ENCODE measurements around the gene SEC24C. TPM values are rescaled to one million over a fixed set of nuclear protein-coding genes. Genes with fewer than 3 reads are reported as not detected.

The SEC24C gene
- total RNA-seq, 5 donors from 2014 or later (not counting 1 experiment from before 2014, with no cell fraction given): 77.7 to 107 (median 92.2) TPM

DNA sequence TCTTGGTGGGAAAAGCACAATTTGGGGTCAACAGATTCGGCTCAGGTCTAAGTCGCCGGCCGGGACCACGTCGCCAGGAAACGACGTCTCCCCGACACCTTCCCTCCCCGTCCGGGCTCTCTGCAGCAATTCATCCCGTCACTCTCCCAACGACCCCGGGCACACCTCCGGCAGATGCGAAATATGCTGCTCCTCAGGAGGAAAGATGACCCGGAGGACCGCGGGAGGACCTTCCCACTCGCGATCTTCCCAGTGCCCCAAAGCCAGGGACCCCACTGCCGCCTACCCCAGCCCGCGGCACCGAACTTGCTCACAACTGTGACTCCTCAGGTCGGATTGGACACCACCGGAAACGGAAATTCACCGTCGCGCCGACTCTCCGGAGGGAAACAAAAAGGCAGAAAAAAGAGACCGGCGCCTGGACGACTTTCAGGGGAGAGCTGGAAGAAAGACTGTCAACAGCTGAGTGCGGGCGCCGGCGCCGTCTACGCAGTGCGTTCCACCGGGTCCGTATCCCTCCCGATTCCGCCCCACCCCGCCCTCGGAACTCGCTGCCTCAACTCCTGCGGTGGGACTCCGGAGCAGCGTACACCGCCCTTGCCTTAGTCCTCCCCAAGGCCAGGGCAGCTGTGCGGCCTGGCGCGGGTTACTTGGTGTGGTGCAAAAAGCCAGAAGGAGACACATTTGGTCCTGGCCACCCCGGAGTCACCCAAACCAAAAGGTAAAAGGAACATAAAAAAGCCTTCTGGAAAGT is 13.8 kb upstream of the SEC24C start:
- Histone ChIP-seq H3K9me3 (no peaks in the 10 kb centered on the region), H3K27me3 (replicated peaks in 1 of 2; ENCODE audit: control insufficient read depth in 2 of 2, extremely low read depth in 1 of 2, insufficient read depth in 2 of 2, low read length in 1 of 2) (no peaks in the 10 kb centered on the region), H3K4me1 (ENCODE audit: control insufficient read depth in 1 of 2, extremely low read depth in 1 of 2, insufficient read depth in 2 of 2, low read length in 2 of 2) (peaks cover 4 to 29% of the 10 kb centered on the region in 2 experiments), H3K36me3 (ENCODE audit: control insufficient read depth in 2 of 2, extremely low read depth in 1 of 2, insufficient read depth in 1 of 2, low read length in 1 of 2) (peaks cover 11 to 41% of the 10 kb centered on the region in 2 donors), H3K27ac (ENCODE audit: low read length) (peak overlapping the region; percentile 78), H3K4me3 (ENCODE audit: control insufficient read depth in 1 of 2, extremely low read depth in 1 of 2, low read length in 1 of 2) (peak overlapping the region; percentile 75 to 91)
- peak overlapping the region; percentile 96 to 98 for H3K27ac Mint-ChIP-seq
- no peaks in the 10 kb centered on the region for H3K9me3 Mint-ChIP-seq
- POLR2A ChIA-PET: interaction anchor here (0.5 to 2.2 kb wide), 8 partner anchors 13 to 1482 kb away, joined by 3 to 14 read pairs (median 3); partner anchors contain the start of gene SEC24C (in 1 of the 2)
- 0% methylated on average over 58 of the region's 58 CpGs for WGBS (ENCODE audit: insufficient coverage)
- CTCF ChIA-PET: interaction anchor here in 1 of 2 donors (0.8 to 2.7 kb wide), 3 partner anchors 14 to 56 kb away, joined by 3 to 12 read pairs (median 3); partner anchors contain the start of gene SEC24C
- H3K4me1 Mint-ChIP-seq: peaks cover 4 to 30% (median 22%) of the 10 kb centered on the region in 3 donors
- peaks cover 15% of the 10 kb centered on the region for H3K36me3 Mint-ChIP-seq
- DNase-seq (peak; percentile 72 to 96 (median 86)), ATAC-seq (replicated peaks in 1 of 4) (peak; percentile 90 to 92 (median 91))
- H3K27me3 Mint-ChIP-seq: no peaks in the 10 kb centered on the region
- peak overlapping the region; percentile 89 to 97 (median 96) for H3K4me3 Mint-ChIP-seq

DNA sequence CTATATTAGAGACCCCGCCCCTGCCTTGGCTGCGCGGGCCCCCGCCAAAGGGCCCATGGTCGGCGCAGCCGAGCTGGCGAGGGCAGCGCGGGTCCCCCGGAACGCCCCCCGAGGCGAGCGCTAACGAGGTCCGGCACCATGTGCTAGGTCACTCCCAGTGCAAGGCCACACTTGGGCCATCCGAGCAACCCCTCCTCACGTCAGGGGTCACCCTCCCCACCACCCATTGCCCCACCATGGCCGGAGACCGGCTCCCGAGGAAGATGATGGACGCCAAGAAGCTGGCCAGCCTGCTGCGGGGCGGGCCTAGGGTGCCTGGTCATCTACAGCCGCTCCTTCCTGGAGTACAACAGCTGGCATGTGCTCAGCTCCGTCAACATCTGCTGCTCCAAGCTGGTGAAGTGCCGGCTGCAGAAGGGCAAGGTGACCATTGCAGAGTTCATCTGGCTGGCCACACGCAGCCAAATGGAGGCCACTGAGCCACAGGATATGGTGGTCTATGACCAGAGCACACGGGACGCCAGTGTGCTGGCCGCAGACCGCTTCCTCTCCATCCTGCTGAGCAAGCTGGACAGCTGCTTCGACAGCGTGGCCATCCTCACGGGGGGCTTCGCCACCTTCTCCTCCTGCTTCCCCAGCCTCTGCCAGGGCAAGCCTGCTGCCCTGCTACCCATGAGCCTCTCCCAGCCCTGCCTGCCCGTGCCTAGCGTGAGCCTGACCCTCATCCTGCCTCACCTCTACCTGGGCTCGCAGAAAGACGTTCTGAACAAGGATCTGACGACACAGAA is 12.4 kb upstream of the SEC24C start:
- Mint-ChIP-seq H3K4me1 (peaks cover 4 to 30% (median 24%) of the 10 kb centered on the region in 3 donors), H3K4me3 (peak overlapping the region; percentile 89 to 97 (median 96)), H3K27ac (peak overlapping the region in 1 of 2 donors; percentile 16), H3K9me3 (no peaks in the 10 kb centered on the region), H3K36me3 (peaks cover 10% of the 10 kb centered on the region), H3K27me3 (no peaks in the 10 kb centered on the region)
- DNase-seq: no peak
- Histone ChIP-seq H3K27me3 (replicated peaks in 1 of 2; ENCODE audit: control insufficient read depth in 2 of 2, extremely low read depth in 1 of 2, insufficient read depth in 2 of 2, low read length in 1 of 2) (no peaks in the 10 kb centered on the region), H3K36me3 (ENCODE audit: control insufficient read depth in 2 of 2, extremely low read depth in 1 of 2, insufficient read depth in 1 of 2, low read length in 1 of 2) (peaks cover 11 to 31% of the 10 kb centered on the region in 2 donors), H3K27ac (ENCODE audit: low read length) (no peak overlapping the region), H3K4me3 (ENCODE audit: control insufficient read depth in 1 of 2, extremely low read depth in 1 of 2, low read length in 1 of 2) (no peak overlapping the region), H3K9me3 (no peaks in the 10 kb centered on the region), H3K4me1 (ENCODE audit: control insufficient read depth in 1 of 2, extremely low read depth in 1 of 2, insufficient read depth in 2 of 2, low read length in 2 of 2) (peaks cover 4 to 29% of the 10 kb centered on the region in 2 experiments)
- WGBS (ENCODE audit: insufficient coverage): 96% methylated on average over 42 of the region's 42 CpGs
- ATAC-seq (replicated peaks in 1 of 4): no peak
- ChIA-PET CTCF (interaction anchor here (0.6 to 2.7 kb wide), 2 partner anchors 12 to 27 kb away, joined by 10 to 12 read pairs; partner anchors contain the start of gene SEC24C (in 1 of the 2)), POLR2A (interaction anchor here in 1 of 2 donors (1.3 to 1.9 kb wide), 2 partner anchors 12 to 13 kb away, joined by 3 to 8 read pairs; no protein-coding TSS in a partner anchor)

DNA sequence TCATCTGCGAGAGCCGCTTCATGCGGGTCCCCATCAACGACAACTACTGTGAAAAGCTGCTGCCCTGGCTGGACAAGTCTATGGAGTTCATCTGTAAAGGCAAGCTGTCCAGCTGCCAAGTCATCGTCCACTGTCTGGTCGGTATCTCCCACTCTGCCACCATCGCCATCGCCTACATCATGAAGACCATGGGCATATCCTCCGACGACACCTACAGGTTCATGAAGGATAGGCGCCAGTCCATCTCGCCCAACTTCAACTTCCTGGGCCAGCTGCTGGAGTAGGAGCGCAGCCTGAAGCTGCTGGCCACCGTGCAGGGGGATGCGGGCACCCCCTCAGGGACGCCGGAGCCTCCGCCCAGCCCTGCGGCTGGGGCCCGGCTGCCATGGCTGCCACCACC is 11.7 kb upstream of the SEC24C start:
- H3K4me3 Mint-ChIP-seq: peak overlapping the region; percentile 39 to 59 (median 55)
- peaks cover 6% of the 10 kb centered on the region for H3K36me3 Mint-ChIP-seq
- H3K27ac Mint-ChIP-seq: peak overlapping the region in 1 of 2 donors; percentile 16
- H3K4me1 Mint-ChIP-seq: peaks cover 4 to 30% (median 24%) of the 10 kb centered on the region in 3 donors
- DNase-seq: no peak
- H3K27me3 ChIP-seq (replicated peaks in 1 of 2; ENCODE audit: control insufficient read depth in 2 of 2, extremely low read depth in 1 of 2, insufficient read depth in 2 of 2, low read length in 1 of 2): no peaks in the 10 kb centered on the region
- H3K4me1 ChIP-seq (ENCODE audit: control insufficient read depth in 1 of 2, extremely low read depth in 1 of 2, insufficient read depth in 2 of 2, low read length in 2 of 2): peaks cover 4 to 29% of the 10 kb centered on the region in 2 experiments
- no peaks in the 10 kb centered on the region for H3K9me3 Mint-ChIP-seq
- H3K9me3 ChIP-seq: no peaks in the 10 kb centered on the region
- no peak overlapping the region for H3K4me3 ChIP-seq (ENCODE audit: control insufficient read depth in 1 of 2, extremely low read depth in 1 of 2, low read length in 1 of 2)
- POLR2A ChIA-PET: no interaction called here
- H3K27me3 Mint-ChIP-seq: no peaks in the 10 kb centered on the region
- CTCF ChIA-PET: no interaction called here
- ATAC-seq (replicated peaks in 1 of 4): no peak
- H3K27ac ChIP-seq (ENCODE audit: low read length): no peak overlapping the region
- WGBS (ENCODE audit: insufficient coverage): 98% methylated on average over 20 of the region's 20 CpGs
- H3K36me3 ChIP-seq (ENCODE audit: control insufficient read depth in 2 of 2, extremely low read depth in 1 of 2, insufficient read depth in 1 of 2, low read length in 1 of 2): peaks cover 11 to 25% of the 10 kb centered on the region in 2 donors

DNA sequence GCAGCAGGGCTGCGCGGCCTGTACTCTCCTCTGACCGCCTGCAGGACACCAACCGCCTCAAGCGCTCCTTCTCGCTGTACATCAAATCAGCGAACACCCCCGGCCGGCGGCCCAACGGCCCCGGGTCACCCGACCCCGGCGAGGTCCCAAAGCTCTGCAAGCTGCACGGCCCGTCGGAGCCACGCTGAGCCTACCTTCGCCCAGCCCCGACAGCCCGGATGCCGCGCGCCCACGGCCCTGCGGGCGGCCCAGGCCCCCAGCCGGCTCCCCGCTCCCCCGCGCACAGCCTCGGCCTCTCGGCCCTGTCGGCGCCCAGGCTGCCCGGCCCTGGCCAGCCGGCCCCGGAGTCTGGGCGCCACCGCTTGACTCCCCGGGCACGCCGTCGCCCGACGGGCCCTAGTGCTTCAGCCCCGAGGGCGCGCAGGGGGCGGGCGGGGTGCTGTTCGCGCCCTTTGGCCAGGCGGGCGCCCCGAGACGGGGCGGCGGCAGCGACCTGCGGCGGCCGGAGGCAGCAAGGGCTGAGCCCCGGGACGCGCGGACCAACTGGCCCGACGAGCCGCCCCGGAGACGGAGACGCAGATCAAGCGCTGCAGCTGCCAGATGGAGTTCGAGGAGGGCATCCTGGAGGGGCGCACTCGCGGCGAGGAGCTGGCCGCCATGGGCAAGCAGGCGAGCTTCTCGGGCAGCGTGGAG is 11.1 kb upstream of the SEC24C start:
- POLR2A ChIA-PET: interaction anchor here (0.6 to 1.1 kb wide), 3 partner anchors 10 to 26 kb away, joined by 3 to 8 read pairs (median 4); no protein-coding TSS in a partner anchor
- 98% methylated on average over 76 of the region's 84 CpGs for WGBS (ENCODE audit: insufficient coverage)

DNA sequence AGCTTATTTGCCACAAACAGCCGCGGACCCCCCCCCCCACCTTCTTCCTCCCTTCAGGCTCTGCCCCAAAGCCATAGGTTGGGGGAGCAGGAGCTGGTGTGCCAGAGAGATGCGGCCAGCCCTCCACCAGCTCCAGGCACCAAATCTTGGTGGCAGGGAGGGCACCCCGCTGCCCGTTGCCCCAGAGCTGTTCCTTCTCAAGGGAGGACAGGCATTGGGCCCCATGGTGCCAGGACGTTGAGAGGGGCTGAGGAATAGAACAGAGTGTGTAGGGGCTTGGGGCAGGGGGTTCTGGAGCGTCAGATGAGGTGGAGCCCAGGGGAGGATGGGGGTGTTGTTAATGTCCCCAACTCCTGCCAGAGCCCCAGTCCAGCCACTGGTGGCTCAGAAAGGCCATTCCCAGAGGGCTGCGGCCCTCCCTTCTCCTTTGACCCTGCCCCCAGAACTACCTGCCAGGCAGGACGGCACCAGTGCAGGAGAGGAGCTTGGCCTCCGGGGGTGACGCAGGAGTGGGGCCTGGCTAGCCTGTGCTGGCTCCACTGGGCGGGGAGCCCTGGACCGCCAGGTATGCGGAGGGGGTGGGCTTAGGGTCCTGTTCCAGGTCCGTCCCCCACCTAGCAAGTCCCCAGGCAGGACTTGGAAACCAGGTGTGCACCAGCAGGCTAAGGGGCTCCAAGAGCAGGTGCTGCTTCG is 10.0 kb upstream of the SEC24C start:
- peaks cover 3% of the 10 kb centered on the region for H3K36me3 Mint-ChIP-seq
- DNase-seq: no peak
- no peaks in the 10 kb centered on the region for H3K27me3 Mint-ChIP-seq

More for the DNA sequence above, 11.1 kb upstream of the SEC24C start:
- peaks cover 11 to 22% of the 10 kb centered on the region in 2 donors for H3K36me3 ChIP-seq (ENCODE audit: control insufficient read depth in 2 of 2, extremely low read depth in 1 of 2, insufficient read depth in 1 of 2, low read length in 1 of 2)
- no peak overlapping the region for H3K4me3 Mint-ChIP-seq
- H3K36me3 Mint-ChIP-seq: peaks cover 3% of the 10 kb centered on the region
- DNase-seq (no peak), ATAC-seq (replicated peaks in 1 of 4) (no peak)
- no peaks in the 10 kb centered on the region for H3K9me3 Mint-ChIP-seq
- CTCF ChIA-PET: no interaction called here
- peaks cover 4 to 28% (median 24%) of the 10 kb centered on the region in 3 donors for H3K4me1 Mint-ChIP-seq
- no peak overlapping the region for H3K4me3 ChIP-seq (ENCODE audit: control insufficient read depth in 1 of 2, extremely low read depth in 1 of 2, low read length in 1 of 2)
- H3K4me1 ChIP-seq (ENCODE audit: control insufficient read depth in 1 of 2, extremely low read depth in 1 of 2, insufficient read depth in 2 of 2, low read length in 2 of 2): peaks cover 4 to 29% of the 10 kb centered on the region in 2 experiments
- H3K27ac ChIP-seq (ENCODE audit: low read length): no peak overlapping the region
- no peaks in the 10 kb centered on the region for H3K27me3 Mint-ChIP-seq
- H3K27ac Mint-ChIP-seq: no peak overlapping the region
- no peaks in the 10 kb centered on the region for H3K9me3 ChIP-seq
- no peaks in the 10 kb centered on the region for H3K27me3 ChIP-seq (replicated peaks in 1 of 2; ENCODE audit: control insufficient read depth in 2 of 2, extremely low read depth in 1 of 2, insufficient read depth in 2 of 2, low read length in 1 of 2)

More for the DNA sequence above, 10.0 kb upstream of the SEC24C start:
- ATAC-seq (replicated peaks in 1 of 4): no peak
- Mint-ChIP-seq H3K9me3 (no peaks in the 10 kb centered on the region), H3K4me1 (peaks cover 4 to 26% (median 24%) of the 10 kb centered on the region in 3 donors), H3K4me3 (no peak overlapping the region), H3K27ac (no peak overlapping the region)
- Histone ChIP-seq H3K4me1 (ENCODE audit: control insufficient read depth in 1 of 2, extremely low read depth in 1 of 2, insufficient read depth in 2 of 2, low read length in 2 of 2) (peaks cover 4 to 29% of the 10 kb centered on the region in 2 experiments), H3K27ac (ENCODE audit: low read length) (no peak overlapping the region), H3K4me3 (ENCODE audit: control insufficient read depth in 1 of 2, extremely low read depth in 1 of 2, low read length in 1 of 2) (no peak overlapping the region), H3K36me3 (ENCODE audit: control insufficient read depth in 2 of 2, extremely low read depth in 1 of 2, insufficient read depth in 1 of 2, low read length in 1 of 2) (peaks cover 11 to 22% of the 10 kb centered on the region in 2 donors), H3K9me3 (no peaks in the 10 kb centered on the region), H3K27me3 (replicated peaks in 1 of 2; ENCODE audit: control insufficient read depth in 2 of 2, extremely low read depth in 1 of 2, insufficient read depth in 2 of 2, low read length in 1 of 2) (no peaks in the 10 kb centered on the region)
- CTCF ChIA-PET: interaction anchor here (0.5 to 0.6 kb wide), 2 partner anchors 146 to 257 kb away, joined by 3 to 4 read pairs; no protein-coding TSS in a partner anchor
- 92% methylated on average over 13 of the region's 16 CpGs for WGBS (ENCODE audit: insufficient coverage)
- POLR2A ChIA-PET: interaction anchor here (0.6 to 1.1 kb wide), 4 partner anchors 9 to 367 kb away, joined by 3 to 8 read pairs (median 6); no protein-coding TSS in a partner anchor
